Stimulated activated CD8-positive, alpha-beta memory T cell treated with anti-CD3 and anti-CD28 coated beads, Interleukin-12 subunit alpha, Interleukin-12 subunit beta, amount 100 ng/mL, for 24 hours (primary cell): Measurements from ENCODE around the gene RNF31.

Experiments
- DNase-seq: peaks from one replicate; pipeline ENCODE4 v3.0.0-alpha.2; 2020; ENCODE audit errors: extremely low read depth

The RNF31 gene

DNA sequence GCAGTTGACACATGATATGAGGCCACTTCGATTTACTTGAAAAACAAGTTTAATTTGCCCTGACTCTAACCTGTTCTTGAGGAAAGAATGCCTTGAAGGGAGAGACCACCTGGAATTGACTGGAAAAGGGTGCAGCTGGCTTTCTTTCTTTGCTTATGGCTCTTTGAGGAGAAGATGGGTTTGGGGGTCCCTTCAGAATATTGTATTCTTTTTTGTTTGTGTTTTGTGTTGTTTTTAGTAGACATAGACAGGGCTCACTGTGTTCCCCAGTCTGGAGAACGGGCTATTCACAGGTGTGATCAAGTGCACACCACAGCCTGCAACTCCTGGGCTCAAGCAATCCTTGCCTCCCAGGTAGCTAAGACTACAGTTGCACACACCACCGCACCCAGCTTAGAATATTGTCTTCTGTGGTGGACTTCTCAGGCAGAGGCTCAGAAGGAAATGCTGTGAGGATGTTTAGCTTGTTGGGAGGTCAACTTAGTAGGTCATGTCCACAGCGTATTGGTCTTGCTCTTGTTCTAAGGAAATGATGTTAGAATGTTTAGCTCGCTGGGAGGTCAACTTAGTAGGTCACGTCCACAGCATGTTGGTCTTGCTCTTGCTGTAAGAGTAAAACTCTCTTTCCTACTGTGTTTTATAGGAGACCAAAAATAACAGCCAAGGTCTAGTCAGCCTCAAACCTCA lies 31.0 kb upstream of the RNF31 start:
- no peak for DNase-seq

DNA sequence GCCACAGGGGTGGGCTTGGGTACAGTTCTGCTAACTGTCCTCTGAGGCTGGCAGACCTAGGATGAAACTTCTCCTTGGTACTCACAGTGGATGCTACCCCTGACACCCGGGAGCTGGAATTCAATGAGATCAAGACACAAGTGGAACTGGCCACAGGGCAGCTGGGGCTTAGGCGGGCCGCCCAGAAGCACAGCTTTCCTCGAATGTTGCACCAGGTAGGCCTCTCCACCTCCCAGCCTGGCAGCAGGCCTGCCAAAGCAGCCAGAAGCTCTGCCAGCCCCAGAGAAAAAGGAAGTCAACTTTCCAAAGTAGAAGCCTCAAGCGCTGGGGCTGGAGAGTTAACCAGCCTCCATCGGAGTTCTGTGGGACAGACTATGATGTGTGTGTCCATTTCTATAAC lies 30.1 kb upstream of the RNF31 start:
- DNase-seq = no peak

DNA sequence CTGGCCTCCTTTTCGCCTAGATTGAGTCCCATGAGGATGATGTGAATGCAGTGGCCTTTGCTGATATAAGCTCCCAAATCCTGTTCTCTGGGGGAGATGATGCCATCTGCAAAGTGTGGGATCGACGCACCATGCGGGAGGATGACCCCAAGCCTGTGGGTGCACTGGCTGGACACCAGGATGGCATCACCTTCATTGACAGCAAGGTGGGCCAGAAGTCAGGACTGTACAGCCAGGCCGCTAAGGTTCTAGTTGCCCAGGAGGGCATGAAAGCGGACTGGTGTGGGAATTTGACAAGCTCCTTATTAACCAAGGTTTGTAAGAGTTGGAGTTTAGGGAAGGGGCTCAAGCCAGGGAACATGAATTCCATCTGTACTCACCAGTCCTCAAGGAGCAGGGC lies 27.6 kb upstream of the RNF31 start:
- no peak for DNase-seq

DNA sequence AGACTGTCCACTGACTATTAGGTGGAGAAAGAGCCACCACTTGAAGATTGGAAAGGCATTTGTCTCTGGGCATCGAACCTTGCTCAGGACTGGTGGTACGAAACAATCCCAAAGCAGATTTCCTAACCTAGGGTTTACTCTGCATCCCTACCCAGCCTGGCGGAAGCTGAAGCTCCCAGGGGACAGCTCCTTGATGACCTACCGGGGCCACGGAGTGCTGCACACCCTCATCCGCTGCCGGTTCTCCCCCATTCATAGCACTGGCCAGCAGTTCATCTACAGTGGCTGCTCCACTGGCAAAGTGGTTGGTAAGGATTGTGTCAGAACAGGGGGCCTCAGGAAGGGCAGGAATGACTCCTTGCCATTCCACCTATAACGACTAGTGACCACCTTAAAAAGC lies 26.1 kb upstream of the RNF31 start:
- no peak for DNase-seq

DNA sequence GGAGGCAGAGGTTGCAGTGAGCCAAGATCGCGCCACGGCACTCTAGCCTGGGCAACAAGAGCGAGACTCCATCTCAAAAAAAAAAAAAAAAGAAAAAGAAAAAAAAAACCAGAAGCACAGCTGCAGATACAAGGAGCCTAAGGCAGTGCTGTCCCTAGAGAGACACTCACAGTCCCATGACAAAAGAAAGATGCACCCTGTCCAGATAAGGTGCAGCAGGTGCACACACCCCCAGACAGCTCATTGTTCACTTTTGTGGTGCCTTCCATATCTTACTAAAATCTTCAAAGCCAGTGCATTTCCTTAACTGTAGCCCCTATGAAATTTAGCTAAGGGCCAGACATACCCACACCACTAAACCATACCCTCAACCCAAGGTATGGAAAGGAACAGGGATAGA lies 24.9 kb upstream of the RNF31 start:
- DNase-seq = no peak

DNA sequence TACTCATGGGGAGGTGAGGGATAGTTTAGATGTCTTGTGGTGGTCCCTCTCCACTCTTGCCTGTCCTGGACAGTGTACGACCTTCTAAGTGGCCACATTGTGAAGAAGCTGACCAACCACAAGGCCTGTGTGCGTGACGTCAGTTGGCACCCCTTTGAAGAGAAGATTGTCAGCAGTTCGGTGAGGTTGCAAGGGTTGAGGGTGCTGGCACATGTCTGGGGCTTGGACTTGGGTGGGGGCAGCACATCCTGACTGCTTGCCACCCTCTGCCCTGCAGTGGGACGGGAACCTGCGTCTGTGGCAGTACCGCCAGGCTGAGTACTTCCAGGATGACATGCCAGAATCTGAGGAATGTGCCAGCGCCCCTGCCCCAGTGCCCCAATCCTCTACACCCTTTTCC lies 24.4 kb upstream of the RNF31 start:
- no peak for DNase-seq

DNA sequence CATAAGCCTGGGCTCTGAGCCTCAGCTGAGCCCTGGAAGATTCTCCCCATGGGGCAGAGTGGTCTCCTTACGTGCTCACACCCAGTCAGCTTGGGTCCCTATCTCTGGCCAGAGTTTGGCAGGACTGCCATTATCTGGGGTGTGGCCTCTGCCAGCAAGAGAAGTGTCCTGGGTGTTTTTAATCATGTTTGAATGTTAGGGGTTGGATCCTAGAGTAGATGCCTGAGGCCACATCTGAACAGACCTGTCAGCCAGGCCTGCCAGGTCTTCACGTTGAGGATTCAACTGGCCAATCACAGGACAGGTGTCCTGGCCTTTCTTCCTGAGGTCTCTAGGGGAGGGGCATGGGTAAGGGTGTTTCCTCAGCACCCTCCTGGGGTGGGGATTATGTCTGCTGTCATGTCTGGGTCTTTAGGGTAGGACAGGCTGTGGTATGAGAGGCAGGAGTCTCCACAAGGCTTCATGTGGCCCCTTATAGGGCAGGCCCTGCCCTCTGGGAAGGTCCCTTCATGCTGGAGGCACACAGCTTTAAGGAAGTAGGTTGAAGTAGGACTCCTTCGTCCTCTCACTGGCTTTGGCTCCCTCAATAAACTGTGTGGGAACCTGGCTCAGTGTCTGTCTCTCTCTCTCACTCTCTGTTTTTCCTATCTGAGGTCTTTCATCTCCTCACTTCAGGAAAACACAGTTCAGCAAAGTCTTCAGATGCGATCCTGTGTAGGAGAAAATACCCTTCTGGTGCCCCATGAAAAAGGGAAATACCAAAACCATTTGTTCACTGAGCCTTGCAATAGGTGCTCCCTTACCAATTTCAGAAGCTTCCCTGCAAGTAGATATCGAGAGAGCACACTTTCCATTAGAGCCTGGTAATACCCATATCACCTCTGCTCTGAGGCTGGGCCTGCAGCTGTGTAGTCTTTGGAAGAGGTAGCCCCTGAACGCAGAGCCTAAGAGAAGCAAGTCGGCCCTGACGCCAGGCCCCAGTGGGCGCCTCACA lies 23.6 kb upstream of the RNF31 start:
- no peak for DNase-seq

DNA sequence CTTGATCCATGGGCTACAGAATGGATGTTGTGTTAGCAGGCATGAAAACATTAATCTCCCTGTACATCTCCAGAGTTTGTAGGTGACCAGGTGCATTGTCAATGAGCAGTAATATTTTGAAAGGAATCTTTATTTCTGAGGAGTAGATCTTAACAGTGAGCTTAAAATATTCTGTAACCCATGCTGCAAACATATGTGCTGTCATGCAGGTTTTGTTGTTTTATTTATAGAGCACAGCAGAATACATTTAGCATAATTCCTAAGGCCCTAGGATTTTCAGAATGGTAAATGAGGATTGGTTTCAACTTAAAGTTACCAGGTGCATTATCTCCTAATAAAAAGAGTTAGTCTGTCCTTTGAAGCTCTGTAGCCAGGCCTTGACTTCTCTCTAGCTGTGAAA lies 20.4 kb upstream of the RNF31 start:
- DNase-seq = no peak

DNA sequence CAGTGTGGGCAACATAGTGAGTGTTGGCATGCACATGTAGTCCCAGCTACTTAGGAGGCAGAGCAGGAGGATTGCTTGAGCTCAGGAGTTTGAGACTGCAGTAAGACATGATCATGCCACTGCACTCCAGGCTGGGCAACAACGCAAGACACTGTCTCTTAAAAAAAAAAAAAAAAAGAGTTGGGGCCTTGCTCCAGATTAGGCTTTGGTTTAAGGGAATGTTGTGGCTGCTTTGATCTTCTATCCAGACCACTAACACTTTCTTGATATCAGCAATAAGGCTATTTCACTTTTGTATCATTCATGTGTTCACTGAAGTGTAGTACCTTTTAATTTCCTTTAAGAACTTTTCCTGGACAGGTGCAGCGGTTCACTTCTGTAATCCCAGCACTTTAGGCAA lies 19.6 kb upstream of the RNF31 start:
- no peak for DNase-seq

DNA sequence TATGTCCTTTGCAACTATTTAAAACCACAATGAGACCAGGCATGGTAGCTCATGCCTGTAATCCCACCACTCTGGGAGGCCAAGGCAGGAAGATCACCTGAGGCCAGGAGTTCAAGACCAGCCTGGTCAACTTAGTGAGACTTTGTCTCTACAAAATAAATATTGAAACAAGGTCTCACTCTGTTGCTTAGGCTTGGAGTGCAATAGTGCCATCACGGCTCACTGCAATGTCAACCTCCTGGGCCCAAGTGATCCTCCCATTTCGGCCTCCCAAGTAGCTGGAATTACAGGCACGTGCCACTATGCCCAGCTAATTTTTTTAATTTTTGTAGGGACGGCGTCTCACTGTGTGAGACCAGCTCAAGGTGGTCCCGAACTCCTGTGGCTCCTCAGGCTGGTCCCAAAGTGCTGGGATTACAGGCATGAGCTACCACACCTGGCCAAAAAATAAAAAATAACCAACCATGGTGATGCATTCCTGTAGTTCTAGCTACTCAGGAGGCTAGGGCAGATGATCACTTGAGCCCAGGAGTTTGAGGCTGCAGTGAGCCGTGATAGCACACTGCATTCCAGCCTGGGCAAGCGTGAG lies 17.8 kb upstream of the RNF31 start:
- no peak for DNase-seq

DNA sequence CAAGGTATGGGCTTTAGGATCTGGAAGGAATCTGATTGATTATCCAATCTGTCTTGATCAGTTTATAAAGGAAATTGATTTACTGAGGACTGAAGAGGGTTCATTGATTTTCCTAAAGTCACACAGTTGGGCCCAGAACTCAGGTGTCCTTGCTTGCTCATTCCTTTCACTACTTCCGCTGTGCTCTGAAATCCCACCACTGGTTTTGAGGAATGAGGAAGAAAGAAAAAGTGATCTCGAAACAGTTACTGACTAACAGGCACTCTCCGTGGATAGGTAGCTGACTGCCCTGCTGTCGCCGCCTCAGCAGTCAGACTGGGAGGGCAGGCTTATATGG lies 16.9 kb upstream of the RNF31 start, which contains the start of gene FITM1:
Gene FITM1 (plus strand): TSS at position 280 of the 337 bp plus-strand sequence. CDS start 905 bp downstream, outside the sequence.
- no peak for DNase-seq

DNA sequence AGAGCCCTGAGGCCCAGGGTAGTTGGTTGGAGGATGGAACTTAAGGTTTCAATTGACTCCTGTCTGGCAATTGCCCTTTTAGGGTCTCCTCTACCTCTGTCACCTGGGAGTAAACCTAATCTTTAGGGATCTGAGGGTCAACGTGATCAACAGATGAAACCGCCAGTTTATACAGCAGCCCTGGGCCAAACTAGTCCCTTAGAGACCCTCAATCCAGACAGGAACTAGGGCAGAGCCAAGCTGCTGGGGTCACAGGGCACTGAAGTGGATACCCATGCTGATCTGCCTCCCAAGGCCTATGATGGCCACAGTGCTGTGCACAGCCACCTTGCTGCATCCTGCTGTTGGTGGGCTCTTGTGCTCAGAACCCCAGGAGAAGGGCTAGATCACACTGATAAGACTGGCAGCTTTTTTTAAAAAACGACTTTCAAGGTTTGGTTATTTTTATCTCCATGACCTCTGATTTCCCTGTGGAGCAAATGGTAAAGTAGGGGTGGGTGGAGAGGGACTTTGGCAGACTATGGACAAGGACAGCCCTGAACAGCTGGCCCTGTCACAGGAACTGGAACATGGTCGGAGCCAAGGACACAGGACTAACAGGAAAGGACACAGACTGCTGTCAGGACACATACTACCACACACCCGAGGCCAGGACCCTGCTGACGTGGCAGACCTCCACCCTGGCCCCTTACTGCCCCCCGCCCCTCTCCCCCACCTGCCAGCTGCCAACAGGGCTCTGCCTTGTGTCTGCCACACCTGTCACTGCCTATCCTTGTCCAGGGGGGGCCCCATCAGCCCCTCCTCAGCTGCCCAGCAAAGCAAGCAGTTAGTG lies 16.4 kb upstream of the RNF31 start:
- DNase-seq = no peak

DNA sequence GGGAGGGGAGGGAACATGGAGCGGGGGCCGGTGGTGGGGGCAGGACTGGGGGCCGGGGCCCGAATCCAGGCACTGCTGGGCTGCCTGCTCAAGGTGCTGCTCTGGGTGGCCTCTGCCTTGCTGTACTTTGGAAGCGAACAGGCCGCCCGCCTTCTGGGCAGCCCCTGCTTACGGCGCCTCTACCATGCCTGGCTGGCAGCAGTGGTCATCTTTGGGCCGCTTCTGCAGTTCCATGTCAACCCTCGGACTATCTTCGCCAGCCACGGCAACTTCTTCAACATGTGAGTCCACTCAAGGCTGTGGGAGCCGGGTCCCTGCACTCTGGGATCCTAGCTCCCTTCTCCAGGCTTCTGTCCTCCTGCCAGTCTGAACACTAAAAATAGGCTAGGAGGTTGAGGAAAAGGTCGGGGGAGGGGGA lies 15.7 kb upstream of the RNF31 start:
- no peak for DNase-seq

DNA sequence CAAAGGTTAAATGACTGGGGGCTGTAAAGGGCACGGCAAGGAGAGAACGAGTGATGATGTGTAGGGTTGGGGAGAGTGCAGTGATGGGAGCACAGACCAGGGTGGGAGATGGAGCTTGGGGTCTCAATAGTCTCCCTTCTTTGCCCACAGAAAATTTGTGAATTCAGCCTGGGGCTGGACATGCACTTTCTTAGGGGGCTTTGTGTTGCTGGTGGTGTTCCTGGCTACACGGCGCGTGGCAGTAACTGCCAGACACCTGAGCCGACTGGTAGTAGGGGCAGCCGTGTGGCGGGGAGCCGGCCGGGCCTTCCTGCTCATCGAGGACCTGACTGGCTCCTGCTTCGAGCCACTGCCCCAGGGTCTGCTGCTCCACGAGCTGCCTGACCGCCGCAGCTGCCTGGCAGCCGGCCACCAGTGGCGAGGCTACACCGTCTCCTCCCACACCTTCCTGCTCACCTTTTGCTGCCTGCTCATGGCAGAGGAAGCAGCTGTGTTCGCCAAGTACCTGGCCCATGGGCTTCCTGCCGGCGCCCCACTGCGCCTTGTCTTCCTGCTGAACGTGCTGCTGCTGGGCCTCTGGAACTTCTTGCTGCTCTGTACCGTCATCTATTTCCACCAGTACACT lies 15.1 kb upstream of the RNF31 start:
- DNase-seq = no peak

DNA sequence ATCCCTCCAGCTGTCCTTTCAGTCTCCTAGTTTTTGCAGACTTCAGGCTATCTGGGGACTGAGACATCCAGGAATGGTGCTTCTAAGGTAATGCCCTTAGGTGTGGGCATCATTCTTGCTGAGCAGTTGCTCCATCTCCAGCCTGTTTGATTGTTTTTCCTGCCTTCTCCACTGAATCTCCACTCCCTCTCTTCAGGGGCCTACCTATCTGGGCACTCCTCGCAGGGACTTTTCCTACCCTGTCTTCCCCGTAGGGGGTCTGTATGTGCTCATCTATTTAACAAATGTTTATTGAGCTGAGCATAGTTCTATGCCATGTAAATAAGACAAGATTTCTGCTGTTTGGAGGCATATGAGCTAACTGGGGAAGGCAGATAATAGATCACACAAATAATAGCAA lies 14.3 kb upstream of the RNF31 start:
- DNase-seq = no peak

DNA sequence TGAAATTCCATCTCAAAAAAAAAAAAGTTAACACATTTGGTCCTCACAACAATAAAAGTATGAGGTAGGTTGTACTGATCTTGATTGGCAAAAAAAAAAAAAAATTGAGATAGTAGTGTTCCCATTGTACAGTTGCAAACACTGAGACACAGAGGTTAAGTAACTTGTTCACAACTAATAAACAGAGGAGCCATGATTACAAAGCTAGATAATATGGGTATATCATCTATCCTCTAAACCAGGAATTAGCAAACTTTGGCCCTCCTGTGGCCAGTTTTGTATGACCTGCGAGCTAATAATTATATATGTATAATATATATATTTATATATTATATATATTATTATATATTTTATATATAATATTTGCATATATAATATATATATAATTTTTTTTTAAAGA lies 13.6 kb upstream of the RNF31 start:
- no peak for DNase-seq

DNA sequence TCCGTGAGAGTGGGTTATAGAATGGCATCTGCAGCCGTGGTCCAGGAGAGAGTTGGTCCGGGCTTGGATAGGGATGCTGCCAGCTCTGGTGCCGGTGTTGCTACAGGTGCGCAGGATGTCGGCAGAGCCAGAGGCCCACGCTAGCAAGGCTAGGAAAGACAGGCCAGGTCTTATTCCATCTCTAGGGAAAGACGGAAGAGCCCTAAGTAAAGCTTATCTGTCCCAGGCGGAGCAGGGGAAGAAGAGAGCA lies 11.8 kb upstream of the RNF31 start:
- no peak for DNase-seq

DNA sequence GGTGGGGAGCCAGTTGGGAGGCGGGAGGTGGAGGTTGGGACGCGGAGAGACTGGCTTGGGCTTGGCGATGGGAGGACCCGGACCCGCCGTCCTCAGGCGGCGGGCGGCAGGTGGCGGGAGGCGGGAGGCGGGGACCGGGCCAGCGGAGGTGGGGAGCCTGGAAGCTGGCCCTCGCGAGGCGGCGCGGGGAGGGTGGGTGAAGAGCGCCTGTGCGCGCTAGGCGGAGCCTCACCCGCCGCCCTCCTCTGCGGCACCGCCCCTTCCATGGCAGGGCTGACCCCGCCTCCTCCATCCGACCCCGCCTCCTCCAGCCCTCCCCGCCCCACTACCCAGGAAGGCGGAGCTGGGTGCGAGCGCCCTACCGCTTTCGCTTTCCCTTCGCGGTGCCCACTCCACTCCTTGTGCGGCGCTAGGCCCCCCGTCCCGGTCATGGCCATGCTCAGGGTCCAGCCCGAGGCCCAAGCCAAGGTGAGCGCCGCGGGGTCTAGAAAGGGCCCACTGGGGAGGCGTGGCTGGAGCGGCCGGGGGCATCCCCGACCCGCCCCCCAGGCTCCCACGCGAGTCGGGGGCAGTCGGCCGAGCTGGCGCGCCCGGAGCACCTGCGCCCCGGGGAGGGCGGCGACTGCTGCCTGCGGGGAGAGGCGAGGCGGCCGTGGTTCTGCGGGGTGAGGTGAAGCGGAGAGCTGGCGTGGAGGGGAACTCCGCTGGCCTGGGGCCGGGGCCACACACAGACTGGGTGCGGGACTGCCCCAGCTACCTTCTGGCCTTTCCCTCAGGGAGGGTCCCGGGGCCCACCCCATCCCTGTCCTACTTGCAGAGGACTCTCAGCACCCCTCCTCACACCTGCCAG lies 11.2 kb upstream of the RNF31 start, which contains the start of gene PSME1:
Gene PSME1 (plus strand): TSS at position 361 of the 850 bp plus-strand sequence. CDS start 69 bp downstream, at position 430.
- peak; percentile 83 for DNase-seq

DNA sequence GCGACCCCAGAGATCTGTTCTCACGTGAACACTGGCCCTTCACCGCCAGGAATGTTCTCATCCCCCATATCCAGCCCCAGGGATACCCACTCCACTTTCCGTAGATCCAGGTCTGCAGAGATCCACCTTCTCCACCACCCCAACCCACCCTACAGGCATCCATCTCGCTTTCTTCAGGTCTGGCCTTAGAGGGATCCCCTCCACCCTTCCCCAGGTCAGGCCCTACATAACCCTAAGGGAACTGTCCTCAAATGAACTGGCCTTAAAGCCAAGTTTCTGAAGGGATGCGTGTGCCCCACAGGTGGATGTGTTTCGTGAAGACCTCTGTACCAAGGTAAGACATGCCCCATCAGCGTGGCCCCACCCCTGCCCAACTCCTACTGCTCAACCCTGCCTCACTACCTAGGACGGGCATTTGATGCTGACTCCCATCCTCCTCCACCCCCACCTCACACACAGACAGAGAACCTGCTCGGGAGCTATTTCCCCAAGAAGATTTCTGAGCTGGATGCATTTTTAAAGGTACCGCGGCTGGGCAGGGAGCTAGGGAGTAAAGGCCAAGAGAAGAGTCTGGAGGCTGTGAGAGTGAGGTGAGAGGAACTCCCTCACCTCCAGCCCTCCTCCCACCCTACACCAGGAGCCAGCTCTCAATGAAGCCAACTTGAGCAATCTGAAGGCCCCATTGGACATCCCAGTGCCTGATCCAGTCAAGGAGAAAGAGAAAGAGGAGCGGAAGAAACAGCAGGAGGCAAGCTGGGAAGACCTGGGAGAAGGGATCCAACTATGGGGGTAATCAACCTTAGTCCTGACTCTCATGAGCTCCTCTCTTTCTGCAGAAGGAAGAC lies 10.4 kb upstream of the RNF31 start:
- DNase-seq = no peak
